Common myeloid progenitor, CD34-positive (primary cell): ENCODE data around the gene PARP11.

Experiments
- CTCF ChIA-PET: fragments of 350-600 bp; sonication (Branson Sonifier 250); formaldehyde crosslinking; loops from one replicate; lab custom pipeline; 2021; ENCODE audit warnings: antibody characterized with exemption; lab: Charles Lee
- POLR2A ChIA-PET: fragments of 350-600 bp; sonication (Branson Sonifier 250); formaldehyde crosslinking; loops from one replicate; lab custom pipeline; 2021; ENCODE audit warnings: antibody characterized with exemption; lab: Charles Lee
- DNase-seq, 3 donors: peaks; one replicate each; pipeline versions ENCODE4 v3.0.0 to v3.0.0-alpha.2; 2013
- H3K27ac ChIP-seq, 2 experiments: 1 replicate in 1 of 2; 2 replicates in 1 of 2; pipeline ENCODE4 v1.7.0; 2013; ENCODE audit warnings: inconsistent platforms in 2 of 2, low read length in 2 of 2, mild to moderate bottlenecking in 2 of 2, low read depth in 1 of 2, moderate library complexity in 1 of 2; ENCODE audit not compliant: severe bottlenecking in 2 of 2, insufficient read depth in 1 of 2, poor library complexity in 1 of 2
- H3K27me3 ChIP-seq, 5 experiments: replicated peaks in 2 of 5; 1 replicate in 3 of 5; 2 replicates in 2 of 5; pipeline versions ENCODE4 v1.6.1 to v1.7.0; 2013; ENCODE audit warnings: low read length in 4 of 5, mild to moderate bottlenecking in 2 of 5, moderate library complexity in 2 of 5, inconsistent platforms in 1 of 5; ENCODE audit not compliant: insufficient read depth in 5 of 5, control insufficient read depth in 4 of 5
- H3K36me3 ChIP-seq, 4 experiments: 1 replicate in 2 of 4; 2 replicates in 2 of 4; pipeline versions ENCODE4 v1.6.1 to v1.7.0; 2013; ENCODE audit warnings: low read length in 3 of 4, control low read depth in 1 of 4, mild to moderate bottlenecking in 1 of 4; ENCODE audit not compliant: control insufficient read depth in 4 of 4, insufficient read depth in 4 of 4
- H3K4me1 ChIP-seq, 4 experiments: 1 replicate in 3 of 4; 2 replicates in 1 of 4; pipeline versions ENCODE4 v1.6.1 to v1.7.1; 2013; ENCODE audit warnings: low read length in 3 of 4, mild to moderate bottlenecking in 3 of 4, control low read depth in 1 of 4, inconsistent platforms in 1 of 4, moderate library complexity in 1 of 4; ENCODE audit not compliant: control insufficient read depth in 4 of 4, insufficient read depth in 4 of 4; ENCODE audit errors: control extremely low read depth in 1 of 4
- H3K4me3 ChIP-seq, 7 experiments: 1 replicate in 4 of 7; 2 replicates in 3 of 7; pipeline versions ENCODE4 v1.5.1 to v1.7.0; 2013; ENCODE audit warnings: mild to moderate bottlenecking in 7 of 7, low read length in 6 of 7, moderate library complexity in 6 of 7, inconsistent platforms in 2 of 7, low read depth in 2 of 7, control low read depth in 1 of 7; ENCODE audit not compliant: insufficient read depth in 4 of 7, control insufficient read depth in 1 of 7; ENCODE audit errors: extremely low read depth in 1 of 7
- H3K9me3 ChIP-seq, 5 experiments: 1 replicate in 4 of 5; 2 replicates in 1 of 5; pipeline versions ENCODE4 v1.6.1 to v1.7.1; 2013; ENCODE audit warnings: low read length in 4 of 5, mild to moderate bottlenecking in 2 of 5, inconsistent platforms in 1 of 5, low read depth in 1 of 5, moderate library complexity in 1 of 5; ENCODE audit not compliant: control insufficient read depth in 4 of 5, insufficient read depth in 2 of 5; ENCODE audit errors: control extremely low read depth in 1 of 5
- WGBS: methylation state at CpG from one replicate; pipeline ENCODE4 v1.1.5; 2013; ENCODE audit not compliant: insufficient coverage; 5-methylcytosine and 5-hydroxymethylcytosine counted together

Gene PARP11

DNA sequence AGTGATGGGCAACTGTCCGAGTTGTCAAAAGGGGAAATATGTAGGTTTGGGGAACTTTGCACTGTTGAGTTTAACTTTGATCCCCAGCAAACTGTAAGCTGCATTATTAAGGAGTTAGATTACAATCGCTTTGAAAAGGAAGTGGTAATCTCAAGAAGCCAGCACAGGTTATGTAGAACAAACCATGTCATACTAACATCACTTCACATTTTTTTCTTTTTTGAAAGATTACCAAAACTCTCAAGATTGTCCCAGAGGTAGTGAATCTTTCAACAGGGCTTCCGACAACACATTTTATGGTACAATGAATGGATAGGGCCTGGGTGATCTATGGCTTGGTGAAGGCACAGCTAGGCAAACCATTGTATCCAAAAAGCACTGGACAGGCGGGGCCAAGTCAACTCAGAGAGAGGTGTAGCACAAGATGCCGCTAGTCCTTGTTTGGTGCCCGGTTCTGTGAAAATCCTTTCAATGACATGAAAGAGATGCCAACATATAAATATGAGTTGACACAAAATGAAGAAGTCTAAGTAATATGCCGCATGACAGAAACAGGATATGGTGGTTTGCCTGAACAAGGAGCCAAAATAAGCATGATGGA, 24.3 kb upstream of the PARP11 start:
- POLR2A ChIA-PET: interaction anchor here (0.7 kb wide), 1 partner anchor 31 kb away, joined by 4 read pairs; no protein-coding TSS in a partner anchor
- Histone ChIP-seq H3K27me3 (no peaks in the 10 kb centered on the region), H3K27ac (peak overlapping the region; percentile 59 to 77), H3K9me3 (peaks cover 0 to 2% (median 0%) of the 10 kb centered on the region in 5 experiments), H3K4me3 (peak overlapping the region in 1 of 7 experiments; percentile 43), H3K4me1 (peaks cover 10 to 43% (median 27%) of the 10 kb centered on the region in 4 experiments), H3K36me3 (no peaks in the 10 kb centered on the region)
- peak; percentile 45 to 81 (median 71) for DNase-seq
- 0% methylated on average over 2 of the region's 7 CpGs for WGBS
- CTCF ChIA-PET: interaction anchor here (0.6 to 5.8 kb wide), 7 partner anchors 9 to 99 kb away, joined by 3 to 42 read pairs (median 4); no protein-coding TSS in a partner anchor

GRCh38 chr12:3896801-3897351, 23.7 kb upstream of the PARP11 start:
- H3K4me3 ChIP-seq: peak overlapping the region in 1 of 7 experiments; percentile 43
- DNase-seq: peak in 2 of 3 donors; percentile 64 to 69
- no peaks in the 10 kb centered on the region for H3K36me3 ChIP-seq
- H3K27me3 ChIP-seq: no peaks in the 10 kb centered on the region
- peak overlapping the region in 1 of 2 experiments; percentile 77 for H3K27ac ChIP-seq
- WGBS: 95% methylated on average over 2 of the region's 2 CpGs
- H3K4me1 ChIP-seq: peaks cover 10 to 43% (median 27%) of the 10 kb centered on the region in 4 experiments
- ChIA-PET POLR2A (interaction anchor here (0.7 kb wide), 1 partner anchor 32 kb away, joined by 4 read pairs; no protein-coding TSS in a partner anchor), CTCF (interaction anchor here (0.6 to 5.8 kb wide), 8 partner anchors 10 to 99 kb away, joined by 3 to 42 read pairs (median 4); no protein-coding TSS in a partner anchor)
- no peaks in the 10 kb centered on the region for H3K9me3 ChIP-seq

DNA sequence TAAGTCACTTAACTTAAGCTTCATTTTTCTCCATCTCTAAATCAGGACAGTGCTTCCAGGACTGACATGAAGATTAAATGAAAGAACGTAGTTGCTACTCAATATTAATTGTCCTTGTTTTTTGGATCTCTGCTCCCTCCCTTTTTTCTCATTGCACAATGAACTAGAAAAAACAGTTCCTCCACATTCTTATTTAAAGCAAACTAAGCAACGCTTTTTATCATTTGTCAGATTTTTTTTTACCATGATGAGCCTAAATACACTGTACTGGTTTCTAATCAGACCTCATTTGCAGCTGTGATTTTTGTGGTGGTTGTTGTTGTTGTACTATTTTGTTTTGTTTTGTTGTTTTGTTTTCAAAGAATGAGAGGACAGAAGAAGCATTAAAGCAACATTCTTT, 23.2 kb upstream of the PARP11 start:
- Histone ChIP-seq H3K9me3 (no peaks in the 10 kb centered on the region), H3K4me1 (peaks cover 10 to 43% (median 27%) of the 10 kb centered on the region in 4 experiments), H3K4me3 (no peak overlapping the region), H3K27me3 (no peaks in the 10 kb centered on the region), H3K27ac (no peak overlapping the region), H3K36me3 (no peaks in the 10 kb centered on the region)
- ChIA-PET POLR2A (no interaction called here), CTCF (interaction anchor here (1.2 to 5.8 kb wide), 6 partner anchors 10 to 66 kb away, joined by 3 to 42 read pairs (median 4); no protein-coding TSS in a partner anchor)
- 100% methylated on average over 1 of the region's 2 CpGs for whole genome bisulfite sequencing
- DNase-seq: no peak

DNA sequence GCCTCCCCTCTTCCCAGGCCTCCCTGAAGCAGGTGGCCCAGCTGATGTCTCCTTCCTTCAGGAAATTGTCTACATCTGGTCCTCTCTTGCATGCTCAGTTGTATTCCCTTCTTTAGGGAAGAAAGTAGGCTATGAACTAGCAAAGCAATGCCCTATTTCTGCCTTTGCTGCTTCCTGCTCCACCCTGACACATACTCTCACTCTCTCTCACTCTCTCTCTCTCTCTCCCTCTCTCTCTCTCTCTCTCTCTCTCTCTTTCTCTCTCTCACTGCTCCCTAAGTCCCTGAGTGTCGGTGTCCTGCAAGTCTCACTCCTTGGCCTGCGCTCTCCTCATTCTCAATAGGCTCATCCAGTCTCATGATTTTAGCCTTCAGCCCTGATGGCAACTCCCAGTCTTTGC, 19.4 kb upstream of the PARP11 start:
- Histone ChIP-seq H3K4me1 (peaks cover 10 to 30% (median 21%) of the 10 kb centered on the region in 4 experiments), H3K4me3 (no peak overlapping the region), H3K27me3 (no peaks in the 10 kb centered on the region), H3K9me3 (no peaks in the 10 kb centered on the region), H3K36me3 (no peaks in the 10 kb centered on the region), H3K27ac (no peak overlapping the region)
- ChIA-PET POLR2A (interaction anchor here (1.1 kb wide), 1 partner anchor 41 kb away, joined by 3 read pairs; no protein-coding TSS in a partner anchor), CTCF (interaction anchor here (0.6 to 14.1 kb wide), 7 partner anchors 11 to 663 kb away, joined by 3 to 212 read pairs (median 3); no protein-coding TSS in a partner anchor)
- no peak for DNase-seq
- WGBS: 80% methylated on average over 2 of the region's 2 CpGs

DNA sequence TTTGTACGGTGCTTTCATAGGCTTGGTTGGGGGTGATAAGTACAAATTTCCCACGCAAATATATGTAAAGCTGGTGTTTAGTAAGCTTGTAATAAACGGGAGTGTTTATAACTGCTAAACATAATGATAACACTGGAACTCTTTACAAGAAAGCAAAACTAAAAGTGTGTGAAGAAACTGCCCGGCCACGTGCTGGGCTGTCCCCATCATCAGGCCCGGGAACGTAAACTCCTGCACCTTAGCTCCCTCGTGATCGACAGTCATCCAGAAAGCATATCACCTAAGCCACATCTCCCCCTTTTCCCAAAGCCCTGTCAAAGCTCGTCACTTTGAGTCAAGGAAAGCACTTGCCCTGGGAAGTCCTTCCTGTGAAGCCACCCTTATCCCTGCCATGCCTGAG, 18.0 kb upstream of the PARP11 start:
- ChIA-PET POLR2A (no interaction called here), CTCF (interaction anchor here (0.8 to 14.1 kb wide), 6 partner anchors 31 to 386 kb away, joined by 3 to 212 read pairs (median 9); no protein-coding TSS in a partner anchor)
- Histone ChIP-seq H3K9me3 (no peaks in the 10 kb centered on the region), H3K36me3 (no peaks in the 10 kb centered on the region), H3K27ac (no peak overlapping the region), H3K27me3 (no peaks in the 10 kb centered on the region), H3K4me1 (peaks cover 3 to 15% (median 7%) of the 10 kb centered on the region in 4 experiments), H3K4me3 (no peak overlapping the region)
- WGBS: 100% methylated on average over 3 of the region's 10 CpGs
- DNase-seq: no peak

GRCh38 chr12:3888659-3889058, 15.5 kb upstream of the PARP11 start:
- CTCF ChIA-PET: interaction anchor here (1.0 to 14.1 kb wide), 8 partner anchors 41 to 388 kb away, joined by 3 to 212 read pairs (median 10); no protein-coding TSS in a partner anchor
- H3K36me3 ChIP-seq: no peaks in the 10 kb centered on the region
- H3K27ac ChIP-seq: no peak overlapping the region
- DNase-seq: peak in 2 of 3 donors; percentile 52 to 53
- H3K4me1 ChIP-seq: peaks cover 7 to 16% (median 9%) of the 10 kb centered on the region in 4 experiments
- WGBS: 36% methylated on average over 6 of the region's 7 CpGs
- H3K9me3 ChIP-seq: no peaks in the 10 kb centered on the region
- no peaks in the 10 kb centered on the region for H3K27me3 ChIP-seq
- H3K4me3 ChIP-seq: no peak overlapping the region
- POLR2A ChIA-PET: interaction anchor here (1.1 kb wide), 1 partner anchor 46 kb away, joined by 3 read pairs; no protein-coding TSS in a partner anchor
